B cell (primary cell): ENCODE measurements around the gene TFEB. TPM values are rescaled to one million over a fixed set of nuclear protein-coding genes. Genes with fewer than 3 reads are reported as not detected.

Experiments
- ATAC-seq: fragments of 200-7000 bp; cut with Tn5 transposase; one replicate; pipeline ENCODE4 v1.10.0; 2021; ENCODE audit warnings: low read depth, mild to moderate bottlenecking, moderate number of reproducible peaks, moderate library complexity
- CTCF ChIA-PET: fragments of 350-600 bp; sonication (Branson Sonifier 250); formaldehyde crosslinking; loops from one replicate; lab custom pipeline; 2021; ENCODE audit warnings: antibody characterized with exemption, inconsistent platforms; lab: Charles Lee
- POLR2A ChIA-PET: fragments of 350-600 bp; sonication (Branson Sonifier 250); formaldehyde crosslinking; loops from one replicate; lab custom pipeline; 2021; ENCODE audit warnings: antibody characterized with exemption; lab: Charles Lee
- DNase-seq: peaks from one replicate; pipeline ENCODE4 v3.0.0; 2013
- H2AFZ ChIP-seq: 2 replicates; pipeline ENCODE4 v1.6.1; 2012; ENCODE audit warnings: mild to moderate bottlenecking, low read depth, low read length; ENCODE audit not compliant: insufficient read depth, poor library complexity, severe bottlenecking
- H3K27ac ChIP-seq, 2 donors: 1 replicate in 1 of 2; 2 replicates in 1 of 2; pipeline ENCODE4 v1.5.1; 2012 to 2013; ENCODE audit warnings: low read length in 2 of 2, mild to moderate bottlenecking in 2 of 2, moderate library complexity in 1 of 2
- H3K27me3 ChIP-seq, 4 experiments: fragments of 200-600 bp in 1 of 4; sonication (generic) in 1 of 4; replicated peaks in 1 of 4; 1 replicate in 2 of 4; 2 replicates in 2 of 4; pipeline versions ENCODE4 v1.6.1 to v1.7.0; 2013 to 2016; ENCODE audit warnings: low read length in 3 of 4, mild to moderate bottlenecking in 2 of 4, mixed read lengths in 1 of 4, moderate library complexity in 1 of 4; ENCODE audit not compliant: insufficient read depth in 4 of 4, control insufficient read depth in 3 of 4; ENCODE audit errors: control extremely low read depth in 1 of 4
- H3K36me3 ChIP-seq, 2 experiments: replicated peaks in 1 of 2; 1 replicate in 1 of 2; 2 replicates in 1 of 2; pipeline versions ENCODE4 v1.6.1 to v1.7.1; 2013; ENCODE audit warnings: low read length in 1 of 2; ENCODE audit not compliant: insufficient read depth in 2 of 2, control insufficient read depth in 1 of 2; ENCODE audit errors: control extremely low read depth in 1 of 2, extremely low read depth in 1 of 2
- H3K4me1 ChIP-seq, 2 donors: fragments of 200-600 bp in 1 of 2; sonication (generic) in 1 of 2; 1 replicate in 1 of 2; 2 replicates in 1 of 2; pipeline versions ENCODE4 v1.5.1 to v1.6.1; 2013 to 2017; ENCODE audit warnings: low read length in 2 of 2; ENCODE audit not compliant: control insufficient read depth in 2 of 2, insufficient read depth in 2 of 2
- H3K4me2 ChIP-seq: replicated peaks from 2 replicates; pipeline ENCODE3; 2012; ENCODE audit warnings: mild to moderate bottlenecking, low read depth, low read length; ENCODE audit not compliant: poor library complexity, severe bottlenecking
- H3K4me3 ChIP-seq, 5 experiments: fragments of 200-600 bp in 1 of 5; sonication (generic) in 1 of 5; 1 replicate in 3 of 5; 2 replicates in 2 of 5; pipeline versions ENCODE4 v1.5.1 to v1.7.0; 2011 to 2016; ENCODE audit warnings: low read length in 4 of 5, mild to moderate bottlenecking in 4 of 5, low read depth in 2 of 5, control low read depth in 1 of 5, moderate library complexity in 1 of 5; ENCODE audit not compliant: insufficient read depth in 1 of 5; ENCODE audit errors: control extremely low read depth in 1 of 5, extremely low read depth in 1 of 5
- H3K79me2 ChIP-seq: fragments of 200-600 bp; sonication (generic); one replicate; pipeline ENCODE4 v1.6.0; 2016; ENCODE audit warnings: low read length; ENCODE audit not compliant: control insufficient read depth, insufficient read depth
- H3K9ac ChIP-seq: fragments of 200-600 bp; sonication (generic); 2 replicates; pipeline ENCODE4 v1.6.1; 2017; ENCODE audit warnings: mild to moderate bottlenecking, low read length, moderate library complexity
- H3K9me3 ChIP-seq, 3 donors: one replicate each; pipeline versions ENCODE4 v1.6.1 to v1.7.1; 2013; ENCODE audit warnings: low read length in 2 of 3; ENCODE audit not compliant: control insufficient read depth in 2 of 3, insufficient read depth in 1 of 3; ENCODE audit errors: control extremely low read depth in 1 of 3
- H4K20me1 ChIP-seq: 2 replicates; pipeline ENCODE4 v1.6.0; 2012; ENCODE audit warnings: mild to moderate bottlenecking, low read length; ENCODE audit not compliant: insufficient read depth, control insufficient read depth, poor library complexity, severe bottlenecking
- H3K27ac Mint-ChIP-seq: one replicate; pipeline ENCODE4 v1.8.0; 2021; ENCODE audit warnings: mixed read lengths
- H3K27me3 Mint-ChIP-seq: one replicate; pipeline ENCODE4 v1.8.0; 2021; ENCODE audit warnings: mixed read lengths
- H3K4me1 Mint-ChIP-seq: one replicate; pipeline ENCODE4 v1.8.0; 2021; ENCODE audit warnings: mixed read lengths
- H3K4me3 Mint-ChIP-seq: one replicate; pipeline ENCODE4 v1.8.0; 2021; ENCODE audit warnings: mixed read lengths
- H3K9me3 Mint-ChIP-seq: one replicate; pipeline ENCODE4 v1.8.0; 2022; ENCODE audit warnings: mixed read lengths; ENCODE audit not compliant: insufficient read depth
- CTCF ChIP-seq: fragments of 200-600 bp; IDR thresholded peaks from one replicate; pipeline ENCODE4 v1.8.0; 2022; ENCODE audit warnings: antibody characterized with exemption, mild to moderate bottlenecking
- EZH2 ChIP-seq: IDR thresholded peaks from 2 replicates; pipeline ENCODE4 v1.6.1; 2012; ENCODE audit warnings: borderline replicate concordance, low read depth, mild to moderate bottlenecking, moderate library complexity, low read length; ENCODE audit not compliant: insufficient read depth, poor library complexity, severe bottlenecking
- WGBS: methylation state at CpG from one replicate; pipeline ENCODE4 v1.1.5; 2013; ENCODE audit warnings: missing lambda C conversion rate; ENCODE audit not compliant: insufficient coverage; 5-methylcytosine and 5-hydroxymethylcytosine counted together
- intact Hi-C: fragments of 100-400 bp; cut with micrococcal nuclease; formaldehyde crosslinking; loops from one replicate; pipeline ENCODE4 v1.10.0; 2022
- polyA plus RNA-seq: library from polyadenylated mRNA; depleted of rRNA; stranded (reverse); fragments of >200 nt; gene quantifications from 2 replicates; pipeline ENCODE4 v1.2.3, GENCODE V29; 2012
- total RNA-seq, 2 donors: library from RNA; stranded (reverse); fragments of 120-200 nt in 1 of 2; gene quantifications; 1 replicate in 1 of 2; 2 replicates in 1 of 2; pipeline versions ENCODE4 v1.2.3 to v1.2.4, GENCODE V29; 2013 to 2022

TFEB gene
- total and polyA plus RNA-seq, 2 donors (not counting 1 experiment from before 2014, with no cell fraction given), result 113 to 148 TPM

GRCh38 chr6:41674231-41675000 lies 61.0 kb downstream of the TFEB start:
- Histone ChIP-seq H3K9ac (no peak overlapping the region), H3K9me3 (no peaks in the 10 kb centered on the region), H3K27me3 (peaks cover 0 to 10% (median 2%) of the 10 kb centered on the region in 4 experiments), H4K20me1 (no peaks in the 10 kb centered on the region), H3K27ac (no peak overlapping the region), H3K36me3 (no peaks in the 10 kb centered on the region), H3K4me1 (no peaks in the 10 kb centered on the region), H3K4me2 (no peak overlapping the region), H3K79me2 (no peaks in the 10 kb centered on the region), H3K4me3 (no peak overlapping the region), H2AFZ (no peak overlapping the region)
- Mint-ChIP-seq H3K27ac (no peak overlapping the region), H3K27me3 (peaks cover 30% of the 10 kb centered on the region), H3K4me1 (no peaks in the 10 kb centered on the region), H3K9me3 (no peaks in the 10 kb centered on the region), H3K4me3 (no peak overlapping the region)
- WGBS, result 90% methylated on average over 4 of the region's 7 CpGs
- CTCF ChIA-PET, result no interaction called here
- no peak for TF ChIP-seq CTCF
- TF ChIP-seq EZH2, result no peak
- ATAC-seq, result no peak
- intact Hi-C loops, result no loop called here
- no peak for DNase-seq
- POLR2A ChIA-PET, result no interaction called here

- CTCF ChIA-PET, result no interaction called here
- Mint-ChIP-seq H3K27me3 (peaks cover 30% of the 10 kb centered on the region), H3K9me3 (no peaks in the 10 kb centered on the region), H3K27ac (no peak overlapping the region), H3K4me1 (no peaks in the 10 kb centered on the region), H3K4me3 (no peak overlapping the region)
- POLR2A ChIA-PET, result interaction anchor here (0.6 kb wide), 1 partner anchor 72 kb away, joined by 3 read pairs; no protein-coding TSS in a partner anchor
- WGBS, result 92% methylated on average over 5 of the region's 5 CpGs
- intact Hi-C loops, result no loop called here
- ATAC-seq, result no peak
- Histone ChIP-seq H3K27ac (no peak overlapping the region), H3K9ac (no peak overlapping the region), H3K36me3 (no peaks in the 10 kb centered on the region), H3K4me3 (no peak overlapping the region), H3K27me3 (peaks cover 0 to 10% (median 2%) of the 10 kb centered on the region in 4 experiments), H3K79me2 (no peaks in the 10 kb centered on the region), H3K4me1 (no peaks in the 10 kb centered on the region), H2AFZ (no peak overlapping the region), H3K9me3 (no peaks in the 10 kb centered on the region), H3K4me2 (no peak overlapping the region), H4K20me1 (no peaks in the 10 kb centered on the region)
- TF ChIP-seq EZH2 (no peak), CTCF (no peak)
- DNase-seq, result no peak
Observed at GRCh38 chr6:41673704-41674000, 61.8 kb downstream of the TFEB start.
